K562 (cell line): ENCODE measurements around the gene RNASE8. TPM values are rescaled to one million over a fixed set of nuclear protein-coding genes. Genes with fewer than 3 reads are reported as not detected.

ENCODE experiments used
- ATAC-seq: fragments of 200-7000 bp; cut with Tn5 transposase; 3 replicates; pipeline ENCODE4 v1.9.1; 2020; ENCODE audit warnings: moderate library complexity
- BruUV-seq: library from RNA; stranded (reverse); fragments of 400-500 nt; replicated peaks from 2 replicates; lab custom pipeline; 2021; lab: Mats Ljungman, UMichigan
- CTCF ChIA-PET: fragments of 300-600 bp; formaldehyde crosslinking; extraction: SDS; loops from one replicate; lab custom pipeline; 2021; ENCODE audit warnings: low intra/inter-chr PET ratio; lab: Yijun Ruan, JAX
- POLR2A ChIA-PET: fragments of 300-600, 350-650 bp; sonication (Branson Sonifier 250); formaldehyde crosslinking; extraction: SDS; loops from one replicate; lab custom pipeline; 2021; ENCODE audit warnings: antibody characterized with exemption, inconsistent platforms; lab: Yijun Ruan, JAX
- DNase-seq, 4 experiments: peaks; one replicate each; pipeline versions ENCODE4 v3.0.0 to v3.0.0-alpha.2; 2011 to 2018; ENCODE audit warnings: low spot score in 3 of 4, mixed read lengths in 3 of 4; ENCODE audit errors: extremely low read depth in 1 of 4
- FAIRE-seq: peaks from 2 replicates; lab custom pipeline; 2011; peaks lifted over from hg19 to GRCh38; lab: Jason Lieb, UNC
- H2AFZ ChIP-seq: 2 replicates; pipeline ENCODE4 v1.6.0; 2011; ENCODE audit warnings: low read depth, low read length, control low read depth, inconsistent platforms
- H3K27ac ChIP-seq: fragments of 200-600 bp; 3 replicates; pipeline ENCODE4 v1.8.0; 2011; ENCODE audit warnings: low read depth, mild to moderate bottlenecking, control low read depth, inconsistent platforms, low read length, moderate library complexity, mixed read lengths; ENCODE audit errors: extremely low read depth
- H3K27me3 ChIP-seq, 2 experiments: fragments of 300-600 bp in 1 of 2; 2 replicates in 1 of 2; 3 replicates in 1 of 2; pipeline versions ENCODE4 v1.6.0 to v1.8.0; 2011; ENCODE audit warnings: inconsistent platforms in 2 of 2, low read length in 2 of 2, mild to moderate bottlenecking in 1 of 2, mixed read lengths in 1 of 2, moderate library complexity in 1 of 2; ENCODE audit not compliant: control insufficient read depth in 2 of 2, insufficient read depth in 2 of 2
- H3K36me3 ChIP-seq: fragments of 300-600 bp; 3 replicates; pipeline ENCODE4 v1.8.0; 2011; ENCODE audit warnings: mild to moderate bottlenecking, low read length, inconsistent platforms; ENCODE audit not compliant: control insufficient read depth, insufficient read depth
- H3K4me1 ChIP-seq, 2 experiments: fragments of 200-600 bp in 1 of 2; replicated peaks in 1 of 2; 2 replicates in 1 of 2; 3 replicates in 1 of 2; pipeline versions ENCODE4 v1.5.1 to v1.8.0; 2011; ENCODE audit warnings: inconsistent platforms in 2 of 2, low read length in 2 of 2, mild to moderate bottlenecking in 1 of 2, mixed read lengths in 1 of 2, moderate library complexity in 1 of 2; ENCODE audit not compliant: control insufficient read depth in 2 of 2, insufficient read depth in 2 of 2
- H3K4me2 ChIP-seq: 2 replicates; pipeline ENCODE4 v1.6.1; 2011; ENCODE audit warnings: low read length, control low read depth, inconsistent platforms, mixed read lengths; ENCODE audit not compliant: insufficient read depth
- H3K4me3 ChIP-seq: fragments of 200-600 bp; sonication (generic), shearing (Covaris generic); 2 replicates; pipeline ENCODE4 v1.5.1; 2016; ENCODE audit warnings: control low read depth, inconsistent platforms
- H3K79me2 ChIP-seq: fragments of 200-600 bp; 3 replicates; pipeline ENCODE4 v1.8.0; 2011; ENCODE audit warnings: low read length, inconsistent platforms; ENCODE audit not compliant: control insufficient read depth, insufficient read depth
- H3K9ac ChIP-seq, 2 experiments: 2 replicates each; pipeline versions ENCODE4 v1.6.0 to v1.6.1; 2011; ENCODE audit warnings: low read depth in 2 of 2, low read length in 2 of 2, control low read depth in 1 of 2, inconsistent platforms in 1 of 2, mild to moderate bottlenecking in 1 of 2, mixed read lengths in 1 of 2; ENCODE audit not compliant: insufficient read depth in 1 of 2
- H3K9me1 ChIP-seq: one replicate; pipeline ENCODE4 v1.6.0; 2011; ENCODE audit warnings: inconsistent platforms, mild to moderate bottlenecking, low read length, moderate library complexity; ENCODE audit not compliant: control insufficient read depth, insufficient read depth
- H3K9me3 ChIP-seq: replicated peaks from 2 replicates; pipeline ENCODE4 v1.5.1; 2011; ENCODE audit warnings: low read depth, low read length, inconsistent platforms; ENCODE audit not compliant: control insufficient read depth, insufficient read depth
- H4K20me1 ChIP-seq: replicated peaks from 2 replicates; pipeline ENCODE4 v1.6.1; 2011; ENCODE audit warnings: low read length, inconsistent platforms, mixed read lengths; ENCODE audit not compliant: control insufficient read depth, insufficient read depth
- ARNT ChIP-seq, 2 experiments: fragments of 450-650 bp; IDR thresholded peaks; 2 replicates each; pipeline ENCODE4 v1.6.1; 2016; ENCODE audit warnings: mild to moderate bottlenecking in 1 of 2
- C11orf30 ChIP-seq: fragments of 450-650 bp; IDR thresholded peaks from 2 replicates; pipeline ENCODE4 v1.6.1; 2016; ENCODE audit warnings: low read depth, mild to moderate bottlenecking
- CTCFL ChIP-seq: IDR thresholded peaks from 2 replicates; pipeline ENCODE4 v1.6.1; 2011; ENCODE audit warnings: borderline replicate concordance, low read depth, mild to moderate bottlenecking, moderate library complexity, low read length; ENCODE audit not compliant: insufficient read depth, poor library complexity, severe bottlenecking
- GMEB1 ChIP-seq: fragments of 250-450 bp; sonication (Bioruptor Pico); IDR thresholded peaks from 2 replicates; pipeline ENCODE4 v1.4.0; 2020; ENCODE audit warnings: mild to moderate bottlenecking
- MECOM ChIP-seq: fragments of 250-450 bp; sonication (Bioruptor Pico); IDR thresholded peaks from 2 replicates; pipeline ENCODE4 v1.8.0; 2022; ENCODE audit warnings: inconsistent platforms
- MXD1 ChIP-seq: fragments of 250-450 bp; sonication (Bioruptor Pico); IDR thresholded peaks from 2 replicates; pipeline ENCODE4 v1.8.0; 2021; ENCODE audit warnings: borderline replicate concordance, mild to moderate bottlenecking, moderate library complexity; ENCODE audit not compliant: poor library complexity, severe bottlenecking
- NR0B1 ChIP-seq: fragments of 450-650 bp; IDR thresholded peaks from one replicate; pipeline ENCODE4 v1.6.1; 2018; ENCODE audit warnings: mild to moderate bottlenecking, moderate library complexity; ENCODE audit not compliant: partially characterized antibody
- NR2F6 ChIP-seq: fragments of 450-650 bp; formaldehyde crosslinking; IDR thresholded peaks from 2 replicates; pipeline ENCODE4 v1.4.0; 2020; ENCODE audit warnings: mild to moderate bottlenecking
- SRSF3 ChIP-seq: fragments of 200-400 bp; formaldehyde crosslinking; IDR thresholded peaks from 2 replicates; pipeline ENCODE4 v1.6.1; 2016; ENCODE audit warnings: mild to moderate bottlenecking, low read length, moderate library complexity; ENCODE audit not compliant: insufficient read depth
- TCF15 ChIP-seq: fragments of 250-450 bp; sonication (Bioruptor Pico); IDR thresholded peaks from 2 replicates; pipeline ENCODE4 v1.8.0; 2022; ENCODE audit warnings: moderate library complexity, mild to moderate bottlenecking, inconsistent platforms
- TCF7 ChIP-seq: sonication (generic); IDR thresholded peaks from 2 replicates; pipeline ENCODE4 v1.6.1; 2016; ENCODE audit warnings: antibody characterized with exemption, borderline replicate concordance
- TRIM24 ChIP-seq, 2 experiments: fragments of 450-650 bp; IDR thresholded peaks; 2 replicates each; pipeline ENCODE4 v1.6.1; 2016
- ZNF165 ChIP-seq: fragments of 250-450 bp; sonication (Bioruptor Pico); IDR thresholded peaks from 2 replicates; pipeline ENCODE4 v1.4.0; 2020; ENCODE audit warnings: borderline replicate concordance
- ZNF644 ChIP-seq: fragments of 200-800 bp; sonication (Bioruptor generic); IDR thresholded peaks from 2 replicates; pipeline ENCODE4 v1.6.1; 2016; ENCODE audit warnings: low read depth, missing genetic modification characterization, missing compliant biosample characterization
- WGBS: fragments of 100-300 bp; shearing (Covaris generic); methylation state at CpG from one replicate; pipeline ENCODE4 v1.1.6; 2016; ENCODE audit warnings: low coverage, mixed read lengths; ENCODE audit not compliant: insufficient coverage; ENCODE audit errors: missing lambda C conversion rate; 5-methylcytosine and 5-hydroxymethylcytosine counted together
- in situ Hi-C: fragments of 300-500 bp; cut with MboI; formaldehyde crosslinking; loops from 4 replicates; pipeline ENCODE4 v1.15.0; 2018; ENCODE audit warnings: inconsistent platforms, mixed read lengths
- intact Hi-C: fragments of 100-400 bp; cut with micrococcal nuclease; formaldehyde crosslinking; loops from 2 replicates; pipeline ENCODE4 v1.14.2; 2022
- polyA plus RNA-seq, 8 experiments: library from polyadenylated mRNA; depleted of rRNA in 4 of 8; stranded (reverse) in 5 of 8; unstranded in 3 of 8; fragments of >200 nt; fragmentation: Nextera tagmentation in 2 of 8; fragmentation: Illumina TruSeq in 1 of 8; extraction: Ambion mirVana in 2 of 8; extraction: Trizol in 1 of 8; gene quantifications; 2 replicates each; pipeline versions ENCODE4 v1.2.1 to v1.2.3, GENCODE V29; 2011 to 2014; ENCODE audit warnings: inconsistent platforms in 1 of 8, missing spikeins in 1 of 8
- total RNA-seq, 7 experiments: library from RNA; depleted of rRNA in 6 of 7; stranded (reverse); fragments of >200 nt in 6 of 7; fragmentation: Illumina TruSeq in 2 of 7; extraction: Trizol in 2 of 7; gene quantifications; 2 replicates each; pipeline versions ENCODE4 v1.2.1 to v1.2.3, GENCODE V29; 2011 to 2021; ENCODE audit warnings: low replicate concordance in 1 of 7

The RNASE8 gene
- total and polyA plus RNA-seq, 9 of the 15 experiments (the other 6 are each of a cell fraction or from before 2014, with no cell fraction given) = not detected

GRCh38 chr14:21103710-21104447 lies 46.3 kb downstream of the RNASE8 start:
- FAIRE-seq = peak; percentile 83
- BruUV-seq = TSS peak; percentile 90
- 0 out of 3 replicates have a peak, but pooled peaks cover 6% of the 10 kb centered on the region for H3K79me2 ChIP-seq
- peak overlapping the region; percentile 94 for H2AFZ ChIP-seq
- peak; percentile 89 for ATAC-seq
- H3K36me3 ChIP-seq = no peaks in the 10 kb centered on the region
- H3K9me1 ChIP-seq = no peaks in the 10 kb centered on the region
- H3K4me2 ChIP-seq = peak overlapping the region; percentile 87
- ChIA-PET CTCF (interaction anchor here (1.3 to 5.3 kb wide), 3 partner anchors 11 to 89 kb away, joined by 4 to 54 read pairs (median 13); partner anchors contain the start of gene ARHGEF40), POLR2A (interaction anchor here (0.6 to 1.3 kb wide), 9 partner anchors 10 to 252 kb away, joined by 3 to 8 read pairs (median 3); partner anchors contain the start of gene ARHGEF40)
- H3K27ac ChIP-seq = peak overlapping the region; percentile 96
- under 1% methylated on average over 28 of the region's 62 CpGs for WGBS
- no peaks in the 10 kb centered on the region for H3K9me3 ChIP-seq
- intact Hi-C loops = loop anchor here (1.0 kb wide), 2 partner anchors 10 to 36 kb away; no protein-coding TSS in a partner anchor
- H3K4me1 ChIP-seq = peaks cover 46 to 65% of the 10 kb centered on the region in 2 experiments
- H3K9ac ChIP-seq = peak overlapping the region; percentile 92 to 94
- in situ Hi-C loops = no loop called here
- no peaks in the 10 kb centered on the region for H3K27me3 ChIP-seq
- peak overlapping the region; percentile 42 for H3K4me3 ChIP-seq
- H4K20me1 ChIP-seq = no peaks in the 10 kb centered on the region
- DNase-seq = peak; percentile 84 to 94 (median 87)
- TF ChIP-seq MECOM (CRISPR knock-in tag) (no peak), SRSF3 (no peak), ZNF165 (CRISPR knock-in tag) (no peak), NR0B1 (no peak), TCF7 (no peak), NR2F6 (CRISPR knock-in tag) (no peak), GMEB1 (CRISPR knock-in tag) (no peak), ZNF644 (tag) (no peak), CTCFL (peak; percentile 99), ARNT (IDR thresholded peaks at IDR 0.05) (0 out of 4 replicates have a peak, but pooled peaks of 1 of the 2 experiments have one; percentile 29), C11orf30 (peak; percentile 79), TCF15 (no peak), MXD1 (CRISPR knock-in tag) (no peak), TRIM24 (IDR thresholded peaks at IDR 0.05) (peak; percentile 29 to 67; a peak in 2 of 4 replicates)
